Activated B cell treated with CpG ODN at 0.5 μM for 24 hours (primary cell): ENCODE results near the gene NKX2-8. TPM values are rescaled to one million over a fixed set of nuclear protein-coding genes. Genes with fewer than 3 reads are reported as not detected.

Source experiments
- ATAC-seq: fragments of 200-7000 bp; cut with Tn5 transposase; one replicate; pipeline ENCODE4 v1.10.0; 2021; ENCODE audit warnings: low read depth, mild to moderate bottlenecking, moderate library complexity
- CTCF ChIA-PET: fragments of 350-600 bp; sonication (Branson Sonifier 250); formaldehyde crosslinking; loops from one replicate; lab custom pipeline; 2021; ENCODE audit warnings: antibody characterized with exemption; lab: Charles Lee
- POLR2A ChIA-PET: fragments of 350-600 bp; sonication (Branson Sonifier 250); formaldehyde crosslinking; loops from one replicate; lab custom pipeline; 2021; ENCODE audit warnings: antibody characterized with exemption; lab: Charles Lee
- DNase-seq: peaks from one replicate; pipeline ENCODE4 v3.0.0; 2022
- H3K27ac Mint-ChIP-seq: one replicate; pipeline ENCODE4 v1.8.0; 2020; ENCODE audit warnings: mixed read lengths
- H3K27me3 Mint-ChIP-seq: one replicate; pipeline ENCODE4 v1.8.0; 2021; ENCODE audit warnings: mixed read lengths
- H3K36me3 Mint-ChIP-seq: one replicate; pipeline ENCODE4 v1.8.0; 2021; ENCODE audit warnings: low read depth, mixed read lengths
- H3K4me1 Mint-ChIP-seq: one replicate; pipeline ENCODE4 v1.8.0; 2021; ENCODE audit warnings: mixed read lengths
- H3K4me3 Mint-ChIP-seq: one replicate; pipeline ENCODE4 v1.8.0; 2020; ENCODE audit warnings: mild to moderate bottlenecking, mixed read lengths
- H3K9me3 Mint-ChIP-seq: one replicate; pipeline ENCODE4 v1.8.0; 2020; ENCODE audit warnings: mixed read lengths
- CTCF ChIP-seq: fragments of 200-600 bp; IDR thresholded peaks from one replicate; pipeline ENCODE4 v1.8.0; 2022; ENCODE audit warnings: antibody characterized with exemption, mild to moderate bottlenecking
- intact Hi-C: fragments of 100-400 bp; cut with micrococcal nuclease; formaldehyde crosslinking; loops from one replicate; pipeline ENCODE4 v1.15.1; 2024
- total RNA-seq: library from RNA; stranded (reverse); gene quantifications from 2 replicates; pipeline ENCODE4 v1.2.3, GENCODE V29; 2022

NKX2-8 gene
- total RNA-seq, result not detected in 2 replicates

GRCh38 chr14:36582011-36582873, at the start of gene NKX2-8:
TSS of gene NKX2-8 (minus strand) at chr14:36582614. CDS start at chr14:36582389, 225 bp downstream.
- ChIA-PET POLR2A (no interaction called here), CTCF (no interaction called here)
- Mint-ChIP-seq H3K27ac (no peak within 1 kb of the TSS), H3K4me3 (no peak within 1 kb of the TSS), H3K9me3 (no peaks in the 10 kb centered on the region), H3K4me1 (no peaks in the 10 kb centered on the region), H3K27me3 (peaks cover 53% of the 10 kb centered on the region), H3K36me3 (no peaks in the 10 kb centered on the region)
- intact Hi-C loops, result loop anchor here (10.0 kb wide), 1 partner anchor 57 kb away; the partner anchor contains the start of gene NKX2-1
- TF ChIP-seq CTCF, result no peak
- ATAC-seq (no peak), DNase-seq (no peak)

- Mint-ChIP-seq H3K9me3 (no peaks in the 10 kb centered on the region), H3K36me3 (no peaks in the 10 kb centered on the region), H3K4me1 (no peaks in the 10 kb centered on the region), H3K27ac (no peak overlapping the region), H3K27me3 (peaks cover 5% of the 10 kb centered on the region), H3K4me3 (no peak overlapping the region)
- TF ChIP-seq CTCF, result no peak
- DNase-seq (no peak), ATAC-seq (no peak)
- POLR2A ChIA-PET, result no interaction called here
- intact Hi-C loops, result no loop called here
- CTCF ChIA-PET, result no interaction called here
Measured at GRCh38 chr14:36627981-36628380, 45.6 kb upstream of the NKX2-8 start.

GRCh38 chr14:36626151-36626550, 43.7 kb upstream of the NKX2-8 start:
- CTCF ChIA-PET, result no interaction called here
- H3K27ac Mint-ChIP-seq, result no peak overlapping the region
- intact Hi-C loops, result no loop called here
- no peak for TF ChIP-seq CTCF
- POLR2A ChIA-PET, result no interaction called here
- no peaks in the 10 kb centered on the region for H3K36me3 Mint-ChIP-seq
- H3K27me3 Mint-ChIP-seq, result peaks cover 5% of the 10 kb centered on the region
- H3K4me1 Mint-ChIP-seq, result no peaks in the 10 kb centered on the region
- DNase-seq (no peak), ATAC-seq (no peak)
- H3K9me3 Mint-ChIP-seq, result peaks cover 3% of the 10 kb centered on the region
- H3K4me3 Mint-ChIP-seq, result no peak overlapping the region

- DNase-seq (no peak), ATAC-seq (no peak)
- Mint-ChIP-seq H3K4me1 (no peaks in the 10 kb centered on the region), H3K27ac (no peak overlapping the region), H3K4me3 (no peak overlapping the region), H3K27me3 (peaks cover 5% of the 10 kb centered on the region), H3K9me3 (peaks cover 7% of the 10 kb centered on the region), H3K36me3 (no peaks in the 10 kb centered on the region)
- intact Hi-C loops, result no loop called here
- ChIA-PET POLR2A (interaction anchor here (0.6 kb wide), 1 partner anchor 72 kb away, joined by 8 read pairs; no protein-coding TSS in a partner anchor), CTCF (interaction anchor here (0.8 kb wide), 1 partner anchor 21 kb away, joined by 3 read pairs; no protein-coding TSS in a partner anchor)
- no peak for TF ChIP-seq CTCF
Measured at GRCh38 chr14:36625436-36625835, 43.0 kb upstream of the NKX2-8 start.

GRCh38 chr14:36625014-36625413, 42.6 kb upstream of the NKX2-8 start:
- no peak for TF ChIP-seq CTCF
- no peak overlapping the region for H3K4me3 Mint-ChIP-seq
- CTCF ChIA-PET, result interaction anchor here (0.8 kb wide), 1 partner anchor 21 kb away, joined by 3 read pairs; no protein-coding TSS in a partner anchor
- peaks cover 7% of the 10 kb centered on the region for H3K9me3 Mint-ChIP-seq
- H3K27me3 Mint-ChIP-seq, result peaks cover 5% of the 10 kb centered on the region
- no peak overlapping the region for H3K27ac Mint-ChIP-seq
- no peaks in the 10 kb centered on the region for H3K36me3 Mint-ChIP-seq
- H3K4me1 Mint-ChIP-seq, result no peaks in the 10 kb centered on the region
- POLR2A ChIA-PET, result interaction anchor here (0.6 kb wide), 1 partner anchor 72 kb away, joined by 8 read pairs; no protein-coding TSS in a partner anchor
- DNase-seq, result no peak
- ATAC-seq, result no peak
- intact Hi-C loops, result no loop called here
